ENCODE results near the gene GLB1L2.

DNA sequence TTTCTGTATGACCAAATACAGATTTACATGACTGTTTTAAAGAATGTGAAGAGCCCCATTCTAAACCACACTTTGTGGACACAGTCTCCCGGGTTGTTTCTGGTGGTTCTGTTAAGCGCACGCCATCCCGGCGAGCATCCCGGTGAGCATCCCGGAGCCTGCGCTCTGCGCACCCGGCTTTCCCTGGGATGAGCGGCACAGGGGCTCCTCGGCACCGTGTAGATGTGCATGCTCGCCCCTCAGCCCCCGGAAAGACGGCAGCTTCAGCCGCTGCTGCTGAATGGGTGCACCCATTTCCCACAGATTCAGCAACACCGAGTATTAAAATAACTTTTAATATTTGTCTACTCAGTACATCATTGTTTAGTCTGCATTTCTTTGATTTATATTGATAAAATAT, 36.0 kb downstream of the GLB1L2 start:
- TF ChIP-seq, protein P1, sequence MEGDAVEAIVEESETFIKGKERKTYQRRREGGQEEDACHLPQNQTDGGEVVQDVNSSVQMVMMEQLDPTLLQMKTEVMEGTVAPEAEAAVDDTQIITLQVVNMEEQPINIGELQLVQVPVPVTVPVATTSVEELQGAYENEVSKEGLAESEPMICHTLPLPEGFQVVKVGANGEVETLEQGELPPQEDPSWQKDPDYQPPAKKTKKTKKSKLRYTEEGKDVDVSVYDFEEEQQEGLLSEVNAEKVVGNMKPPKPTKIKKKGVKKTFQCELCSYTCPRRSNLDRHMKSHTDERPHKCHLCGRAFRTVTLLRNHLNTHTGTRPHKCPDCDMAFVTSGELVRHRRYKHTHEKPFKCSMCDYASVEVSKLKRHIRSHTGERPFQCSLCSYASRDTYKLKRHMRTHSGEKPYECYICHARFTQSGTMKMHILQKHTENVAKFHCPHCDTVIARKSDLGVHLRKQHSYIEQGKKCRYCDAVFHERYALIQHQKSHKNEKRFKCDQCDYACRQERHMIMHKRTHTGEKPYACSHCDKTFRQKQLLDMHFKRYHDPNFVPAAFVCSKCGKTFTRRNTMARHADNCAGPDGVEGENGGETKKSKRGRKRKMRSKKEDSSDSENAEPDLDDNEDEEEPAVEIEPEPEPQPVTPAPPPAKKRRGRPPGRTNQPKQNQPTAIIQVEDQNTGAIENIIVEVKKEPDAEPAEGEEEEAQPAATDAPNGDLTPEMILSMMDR (IDR thresholded peaks at IDR 0.05) = no peak
- TF ChIP-seq POLR2A (IDR thresholded peaks at IDR 0.05; ENCODE audit: low read depth) (no peak), POLR2AphosphoS5 (IDR thresholded peaks at IDR 0.05) (no peak)

Data from esophagus muscularis mucosa (tissue), 3 donors.